ENCODE results near the gene GRM4. TPM values are rescaled to one million over a fixed set of nuclear protein-coding genes. Genes with fewer than 3 reads are reported as not detected.

Gene GRM4
- polyA plus RNA-seq, 1 of the 3 experiments (the other 2 are of a cell fraction): not detected

DNA sequence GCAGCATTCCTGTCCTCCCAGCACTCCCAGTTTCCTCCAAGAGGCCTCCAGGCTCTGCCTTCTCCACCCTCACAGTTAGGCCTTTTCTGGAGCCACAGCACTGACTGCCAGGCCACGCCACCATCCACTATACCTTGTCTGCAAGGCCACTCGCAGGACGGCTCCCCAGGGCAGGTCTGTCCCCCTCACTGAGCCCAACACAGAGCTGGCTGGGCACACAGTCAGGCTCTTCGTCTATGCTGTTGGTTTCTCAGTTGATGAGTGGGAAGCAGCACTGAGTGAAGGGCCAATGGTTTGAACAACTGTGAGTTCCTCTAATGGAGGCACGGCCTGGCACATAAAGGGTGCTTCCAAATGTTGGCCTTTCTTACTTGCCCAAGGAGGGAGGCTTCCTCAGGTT lies 95.2 kb downstream of the GRM4 start:
- CTCF ChIA-PET: interaction anchor here (1.5 to 7.0 kb wide), 4 partner anchors 95 to 281 kb away, joined by 6 to 125 read pairs (median 60); partner anchors contain the start of gene GRM4
- H3K9ac ChIP-seq: no peak overlapping the region
- peaks cover 14% of the 10 kb centered on the region; the same call in 1 of the 2 replicates for H3K27me3 ChIP-seq (ENCODE audit: insufficient read depth)
- no peak for DNase-seq
- H3K4me2 ChIP-seq: no peak overlapping the region
- no peaks in the 10 kb centered on the region for H3K79me2 ChIP-seq (ENCODE audit: insufficient read depth)
- H3K9me2 ChIP-seq: no peaks in the 10 kb centered on the region
- no peak overlapping the region for H3K27ac ChIP-seq (ENCODE audit: low read depth in 2 of 2, low read length in 1 of 2)
- H3F3A ChIP-seq (replicated peaks; ENCODE audit: insufficient read depth): no peaks in the 10 kb centered on the region
- no peaks in the 10 kb centered on the region for H4K20me1 ChIP-seq (ENCODE audit: insufficient read depth)
- H3K4me3 ChIP-seq (ENCODE audit: low read depth in 2 of 2, low read length in 1 of 2): no peak overlapping the region
- H3K4me1 ChIP-seq (ENCODE audit: control insufficient read depth in 1 of 2, insufficient read depth in 2 of 2, low read depth in 1 of 2, low read length in 1 of 2): peaks cover 0 to 21% of the 10 kb centered on the region in 2 experiments; a peak in 1 of 4 replicates
- no peak for TF ChIP-seq POLR2AphosphoS5 (IDR thresholded peaks at IDR 0.05; ENCODE audit: low read depth, low read length)
- TF ChIP-seq SMC3 (IDR thresholded peaks at IDR 0.05; ENCODE audit: low read depth, low read length): no peak
- no peak for TF ChIP-seq TCF12 (IDR thresholded peaks at IDR 0.05)
- TF ChIP-seq, protein P1, sequence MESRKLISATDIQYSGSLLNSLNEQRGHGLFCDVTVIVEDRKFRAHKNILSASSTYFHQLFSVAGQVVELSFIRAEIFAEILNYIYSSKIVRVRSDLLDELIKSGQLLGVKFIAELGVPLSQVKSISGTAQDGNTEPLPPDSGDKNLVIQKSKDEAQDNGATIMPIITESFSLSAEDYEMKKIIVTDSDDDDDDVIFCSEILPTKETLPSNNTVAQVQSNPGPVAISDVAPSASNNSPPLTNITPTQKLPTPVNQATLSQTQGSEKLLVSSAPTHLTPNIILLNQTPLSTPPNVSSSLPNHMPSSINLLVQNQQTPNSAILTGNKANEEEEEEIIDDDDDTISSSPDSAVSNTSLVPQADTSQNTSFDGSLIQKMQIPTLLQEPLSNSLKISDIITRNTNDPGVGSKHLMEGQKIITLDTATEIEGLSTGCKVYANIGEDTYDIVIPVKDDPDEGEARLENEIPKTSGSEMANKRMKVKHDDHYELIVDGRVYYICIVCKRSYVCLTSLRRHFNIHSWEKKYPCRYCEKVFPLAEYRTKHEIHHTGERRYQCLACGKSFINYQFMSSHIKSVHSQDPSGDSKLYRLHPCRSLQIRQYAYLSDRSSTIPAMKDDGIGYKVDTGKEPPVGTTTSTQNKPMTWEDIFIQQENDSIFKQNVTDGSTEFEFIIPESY (IDR thresholded peaks at IDR 0.05; ENCODE audit: borderline replicate concordance, low read depth): no peak
- no peak for TF ChIP-seq GABPA (IDR thresholded peaks at IDR 0.05; ENCODE audit: low read depth)
- TF ChIP-seq RCOR1 (IDR thresholded peaks at IDR 0.05; ENCODE audit: low read length): no peak
- TF ChIP-seq EP300 (IDR thresholded peaks at IDR 0.05; ENCODE audit: borderline replicate concordance in 1 of 2, low read depth in 1 of 2, low read length in 1 of 2): no peak
- no peak for TF ChIP-seq SIN3A (IDR thresholded peaks at IDR 0.05; ENCODE audit: borderline replicate concordance, low read depth, low read length)
- no peak for TF ChIP-seq MXI1 (IDR thresholded peaks at IDR 0.05; ENCODE audit: low read depth, low read length)
- no peak for TF ChIP-seq USF1 (IDR thresholded peaks at IDR 0.05; ENCODE audit: borderline replicate concordance, low read depth)
- TF ChIP-seq ELF1 (IDR thresholded peaks at IDR 0.05): no peak
- H3K9me3 ChIP-seq: no peaks in the 10 kb centered on the region
- no peaks in the 10 kb centered on the region for H3K36me3 ChIP-seq (replicated peaks in 1 of 2; ENCODE audit: control insufficient read depth in 1 of 2, insufficient read depth in 2 of 2, low read length in 1 of 2)
- H2AFZ ChIP-seq (ENCODE audit: low read depth): no peak overlapping the region
- WGBS (ENCODE audit: low lambda C conversion rate): 44% methylated on average over 5 of the region's 5 CpGs
- POLR2A ChIA-PET: no interaction called here

- no peaks in the 10 kb centered on the region for H3K79me2 ChIP-seq (ENCODE audit: insufficient read depth)
- DNase-seq: no peak
- H3K4me2 ChIP-seq: no peak overlapping the region
- no peak overlapping the region for H3K27ac ChIP-seq (ENCODE audit: low read depth in 2 of 2, low read length in 1 of 2)
- peaks cover 14% of the 10 kb centered on the region; the same call in 1 of the 2 replicates for H3K27me3 ChIP-seq (ENCODE audit: insufficient read depth)
- ChIA-PET CTCF (interaction anchor here (1.2 to 1.4 kb wide), 2 partner anchors 82 to 102 kb away, joined by 3 to 4 read pairs; no protein-coding TSS in a partner anchor), POLR2A (no interaction called here)
- no peak overlapping the region for H2AFZ ChIP-seq (ENCODE audit: low read depth)
- 50% methylated on average over 13 of the region's 15 CpGs for WGBS (ENCODE audit: low lambda C conversion rate)
- H3K9me2 ChIP-seq: no peaks in the 10 kb centered on the region
- H3K36me3 ChIP-seq (replicated peaks in 1 of 2; ENCODE audit: control insufficient read depth in 1 of 2, insufficient read depth in 2 of 2, low read length in 1 of 2): no peaks in the 10 kb centered on the region
- no peak overlapping the region for H3K4me3 ChIP-seq (ENCODE audit: low read depth in 2 of 2, low read length in 1 of 2)
- no peak overlapping the region for H3K9ac ChIP-seq
- H3K9me3 ChIP-seq: no peaks in the 10 kb centered on the region
- peaks cover 0 to 30% of the 10 kb centered on the region in 2 experiments; a peak in 1 of 4 replicates for H3K4me1 ChIP-seq (ENCODE audit: control insufficient read depth in 1 of 2, insufficient read depth in 2 of 2, low read depth in 1 of 2, low read length in 1 of 2)
- H4K20me1 ChIP-seq (ENCODE audit: insufficient read depth): no peaks in the 10 kb centered on the region
- no peaks in the 10 kb centered on the region for H3F3A ChIP-seq (replicated peaks; ENCODE audit: insufficient read depth)
- TF ChIP-seq, protein P2, sequence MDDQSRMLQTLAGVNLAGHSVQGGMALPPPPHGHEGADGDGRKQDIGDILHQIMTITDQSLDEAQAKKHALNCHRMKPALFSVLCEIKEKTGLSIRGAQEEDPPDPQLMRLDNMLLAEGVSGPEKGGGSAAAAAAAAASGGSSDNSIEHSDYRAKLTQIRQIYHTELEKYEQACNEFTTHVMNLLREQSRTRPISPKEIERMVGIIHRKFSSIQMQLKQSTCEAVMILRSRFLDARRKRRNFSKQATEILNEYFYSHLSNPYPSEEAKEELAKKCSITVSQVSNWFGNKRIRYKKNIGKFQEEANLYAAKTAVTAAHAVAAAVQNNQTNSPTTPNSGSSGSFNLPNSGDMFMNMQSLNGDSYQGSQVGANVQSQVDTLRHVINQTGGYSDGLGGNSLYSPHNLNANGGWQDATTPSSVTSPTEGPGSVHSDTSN (IDR thresholded peaks at IDR 0.05): no peak
- TF ChIP-seq MXI1 (IDR thresholded peaks at IDR 0.05; ENCODE audit: low read depth, low read length): no peak
- no peak for TF ChIP-seq EP300 (IDR thresholded peaks at IDR 0.05; ENCODE audit: borderline replicate concordance in 1 of 2, low read depth in 1 of 2, low read length in 1 of 2)
- TF ChIP-seq TCF12 (IDR thresholded peaks at IDR 0.05): no peak
- no peak for TF ChIP-seq TEAD4 (IDR thresholded peaks at IDR 0.05; ENCODE audit: borderline replicate concordance, insufficient read depth)
- TF ChIP-seq FOSL2 (IDR thresholded peaks at IDR 0.05; ENCODE audit: borderline replicate concordance, low read depth): no peak
- no peak for TF ChIP-seq NFIC (IDR thresholded peaks at IDR 0.05; ENCODE audit: borderline replicate concordance)
- TF ChIP-seq, protein P1 (IDR thresholded peaks at IDR 0.05; ENCODE audit: borderline replicate concordance, low read depth): no peak
- no peak for TF ChIP-seq GATA2 (CRISPR knock-in tag; IDR thresholded peaks at IDR 0.05)
- TF ChIP-seq EZH2phosphoT487 (IDR thresholded peaks at IDR 0.05; ENCODE audit: borderline replicate concordance, low read depth): no peak
- TF ChIP-seq RAD21 (IDR thresholded peaks at IDR 0.05; ENCODE audit: low read length): no peak
- TF ChIP-seq CHD2 (IDR thresholded peaks at IDR 0.05; ENCODE audit: low read length, partially characterized antibody): no peak
Observed at GRCh38 chr6:34049395-34050342, 96.2 kb downstream of the GRM4 start.

Measured in SK-N-SH (cell line).